ENCODE measurements around the gene EEF1E1.

Gene EEF1E1

GRCh38 chr6:8102122-8102958 is at the start of gene EEF1E1:
Gene EEF1E1, minus strand, starts transcription at chr6:8102548. Its CDS starts 27 bp downstream, at chr6:8102521.
- peak; percentile 96 for DNase-seq

GRCh38 chr6:8149350-8149749 is 47.0 kb upstream of the EEF1E1 start:
- DNase-seq, result no peak

GRCh38 chr6:8143945-8144344 is 41.6 kb upstream of the EEF1E1 start:
- no peak for DNase-seq

GRCh38 chr6:8139451-8139850 is 37.1 kb upstream of the EEF1E1 start:
- no peak for DNase-seq

- no peak for DNase-seq
Measured at GRCh38 chr6:8137529-8137939, 35.2 kb upstream of the EEF1E1 start.

GRCh38 chr6:8135276-8135675 is 32.9 kb upstream of the EEF1E1 start:
- no peak for DNase-seq

GRCh38 chr6:8132130-8132529 is 29.8 kb upstream of the EEF1E1 start:
- no peak for DNase-seq

- peak; percentile 54 for DNase-seq
Measured at GRCh38 chr6:8131265-8131897, 29.0 kb upstream of the EEF1E1 start.

GRCh38 chr6:8130399-8130798 is 28.1 kb upstream of the EEF1E1 start:
- no peak for DNase-seq

- no peak for DNase-seq
Measured at GRCh38 chr6:8123236-8123635, 20.9 kb upstream of the EEF1E1 start.

- no peak for DNase-seq
Measured at GRCh38 chr6:8114956-8115355, 12.6 kb upstream of the EEF1E1 start.

- no peak for DNase-seq
Measured at GRCh38 chr6:8113131-8113654, 10.8 kb upstream of the EEF1E1 start.

- no peak for DNase-seq
Measured at GRCh38 chr6:8110725-8111124, 8.4 kb upstream of the EEF1E1 start.

GRCh38 chr6:8110117-8110721 is 7.9 kb upstream of the EEF1E1 start:
- no peak for DNase-seq

- no peak for DNase-seq
Measured at GRCh38 chr6:8108759-8109539, 6.6 kb upstream of the EEF1E1 start.

GRCh38 chr6:8108031-8108660 is 5.8 kb upstream of the EEF1E1 start:
- no peak for DNase-seq

- DNase-seq, result no peak
Measured at GRCh38 chr6:8105791-8106190, 3.4 kb upstream of the EEF1E1 start.

GRCh38 chr6:8103726-8104125 is 1.4 kb upstream of the EEF1E1 start:
- DNase-seq, result no peak

- no peak for DNase-seq
Measured at GRCh38 chr6:8100159-8100854, 2.0 kb downstream of the EEF1E1 start.

- no peak for DNase-seq
Measured at GRCh38 chr6:8090650-8091049, 11.7 kb downstream of the EEF1E1 start.

GRCh38 chr6:8088886-8089285 is 13.5 kb downstream of the EEF1E1 start:
- DNase-seq, result no peak
